ENCODE data around the gene JMJD1C. TPM values are rescaled to one million over a fixed set of nuclear protein-coding genes. Genes with fewer than 3 reads are reported as not detected.

The JMJD1C gene
- total RNA-seq, 1 donor from 2014 or later = 65.0 TPM

GRCh38 chr10:63331586-63331985, 134.2 kb downstream of the JMJD1C start:
- no peak overlapping the region for H3K4me3 ChIP-seq
- intact Hi-C loops (cut with DNase I) = no loop called here
- no peaks in the 10 kb centered on the region for H3K36me3 ChIP-seq
- TF ChIP-seq CTCF (IDR thresholded peaks at IDR 0.05) = no peak
- no peak for DNase-seq (ENCODE audit: low spot score in 2 of 2)
- H3K27ac ChIP-seq = no peak overlapping the region
- no peaks in the 10 kb centered on the region for H3K4me1 ChIP-seq
- no peaks in the 10 kb centered on the region for H3K9me3 ChIP-seq
- H3K27me3 ChIP-seq = no peaks in the 10 kb centered on the region

GRCh38 chr10:63324495-63324854, 141.3 kb downstream of the JMJD1C start:
- Histone ChIP-seq H3K4me1 (no peaks in the 10 kb centered on the region), H3K27ac (no peak overlapping the region), H3K9me3 (no peaks in the 10 kb centered on the region), H3K4me3 (no peak overlapping the region), H3K27me3 (no peaks in the 10 kb centered on the region), H3K36me3 (no peaks in the 10 kb centered on the region)
- DNase-seq (ENCODE audit: low spot score in 2 of 2) = no peak
- intact Hi-C loops (cut with DNase I) = no loop called here
- no peak for TF ChIP-seq CTCF (IDR thresholded peaks at IDR 0.05)

DNA sequence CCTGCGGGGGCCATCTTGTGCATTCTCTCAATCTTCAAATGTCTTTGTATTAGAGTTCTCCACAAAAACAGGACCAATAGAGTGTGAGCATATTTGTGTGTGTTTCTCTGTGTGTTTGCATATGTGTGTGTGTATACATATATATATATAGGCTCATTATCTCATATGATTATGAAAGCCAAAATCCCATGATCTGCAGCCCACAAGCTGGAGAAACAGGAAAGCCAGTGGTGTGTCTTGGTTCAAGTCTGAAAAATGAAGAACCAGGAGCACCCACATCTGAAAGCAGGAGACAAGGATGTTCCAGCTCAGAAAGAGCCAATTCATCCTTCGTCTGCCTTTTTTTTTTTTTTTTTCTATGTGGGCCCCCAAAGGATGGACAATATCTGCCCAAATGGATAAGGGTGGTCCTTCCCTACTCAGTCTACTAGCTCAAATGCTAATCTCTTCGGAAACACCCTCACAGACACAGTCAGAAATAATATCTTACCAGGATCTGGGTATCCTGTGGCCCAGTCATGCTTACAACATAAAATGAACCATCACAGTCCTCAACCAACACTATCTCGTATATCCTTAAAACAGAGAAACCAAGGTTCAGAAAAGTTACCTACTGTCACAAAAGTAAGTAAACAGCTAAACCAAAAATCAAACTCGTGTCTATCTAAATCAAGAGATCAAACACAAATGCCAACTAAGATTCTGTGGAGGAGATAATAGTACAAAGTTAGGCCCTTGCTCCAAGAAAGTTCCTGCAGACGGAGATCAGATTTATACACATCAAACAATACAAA, 141.9 kb downstream of the JMJD1C start:
- H3K4me3 ChIP-seq = no peak overlapping the region
- no peak overlapping the region for H3K27ac ChIP-seq
- DNase-seq (ENCODE audit: low spot score in 2 of 2) = no peak
- H3K9me3 ChIP-seq = no peaks in the 10 kb centered on the region
- no peak for TF ChIP-seq CTCF (IDR thresholded peaks at IDR 0.05)
- no peaks in the 10 kb centered on the region for H3K36me3 ChIP-seq
- H3K27me3 ChIP-seq = no peaks in the 10 kb centered on the region
- H3K4me1 ChIP-seq = no peaks in the 10 kb centered on the region
- intact Hi-C loops (cut with DNase I) = no loop called here

DNA sequence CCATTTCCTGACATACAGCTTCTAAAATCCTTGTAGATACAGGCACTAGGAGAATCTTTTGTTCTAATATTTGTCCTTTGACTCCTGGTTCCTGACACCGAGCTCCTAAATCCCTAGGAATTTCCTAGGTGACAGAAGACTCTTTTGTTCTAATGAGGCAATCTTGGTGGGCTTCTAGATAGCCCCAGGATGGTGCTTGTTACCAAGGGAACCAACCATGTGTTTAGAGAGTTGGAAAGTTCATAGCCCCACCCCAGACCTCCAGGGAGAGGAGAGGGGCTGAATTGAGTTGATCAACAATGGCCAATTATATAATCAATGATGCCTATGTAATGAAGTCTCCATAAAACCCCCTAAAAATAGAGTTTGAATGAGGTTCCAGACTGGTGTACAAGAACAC, 145.1 kb downstream of the JMJD1C start:
- Histone ChIP-seq H3K27me3 (no peaks in the 10 kb centered on the region), H3K9me3 (no peaks in the 10 kb centered on the region), H3K4me1 (no peaks in the 10 kb centered on the region), H3K27ac (no peak overlapping the region), H3K4me3 (no peak overlapping the region), H3K36me3 (no peaks in the 10 kb centered on the region)
- intact Hi-C loops (cut with DNase I) = no loop called here
- no peak for TF ChIP-seq CTCF (IDR thresholded peaks at IDR 0.05)
- DNase-seq (ENCODE audit: low spot score in 2 of 2) = no peak

DNA sequence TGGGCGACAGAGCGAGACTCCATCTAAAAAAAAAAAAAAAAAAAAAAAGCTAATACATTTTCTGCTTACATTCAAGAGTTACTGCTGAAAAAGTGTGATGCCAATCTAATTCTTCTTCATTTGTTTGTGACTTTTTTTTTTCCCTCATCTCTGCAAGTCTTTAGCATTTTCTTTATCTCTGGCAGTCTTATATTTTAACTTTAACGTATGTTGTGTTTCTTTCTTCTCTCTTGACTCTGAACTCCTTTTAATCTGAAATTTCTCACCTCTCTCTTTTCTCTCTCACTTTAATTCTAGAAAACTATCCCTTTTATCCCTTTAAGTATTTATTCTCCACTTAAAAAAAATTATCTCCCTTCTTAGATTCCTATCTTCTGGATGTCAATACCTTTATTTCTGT, 146.5 kb downstream of the JMJD1C start:
- Histone ChIP-seq H3K4me1 (no peaks in the 10 kb centered on the region), H3K4me3 (no peak overlapping the region)
- intact Hi-C loops (cut with DNase I) = no loop called here

More for the DNA sequence above, 146.5 kb downstream of the JMJD1C start:
- H3K27ac ChIP-seq = no peak overlapping the region
- TF ChIP-seq CTCF (IDR thresholded peaks at IDR 0.05) = no peak
- H3K9me3 ChIP-seq = no peaks in the 10 kb centered on the region
- H3K27me3 ChIP-seq = no peaks in the 10 kb centered on the region
- no peak for DNase-seq (ENCODE audit: low spot score in 2 of 2)
- no peaks in the 10 kb centered on the region for H3K36me3 ChIP-seq

All from ascending aorta (tissue), 2 donors.